GM21515 (cell line): Measurements from ENCODE around the gene DDX47.
A peak's percentile ranks its signal among the peaks of the same experiment; 100 is the strongest.
"Not testable (repeated sequence)": the region's sequence is repeated elsewhere in the genome, so short reads cannot be mapped to it uniquely, and the experiment has no call there.

Source experiments
- ATAC-seq: cut with Tn5 transposase; IDR thresholded peaks from one replicate; pipeline ENCODE4 v1.9.1; 2021; ENCODE audit not compliant: unreplicated experiment

DDX47 gene

GRCh38 chr12:12796928-12797793, 16.0 kb upstream of the DDX47 start:
- ATAC-seq, result no peak

GRCh38 chr12:12797794-12798152, 15.4 kb upstream of the DDX47 start:
- ATAC-seq, result no peak

GRCh38 chr12:12798480-12798879, 14.7 kb upstream of the DDX47 start:
- ATAC-seq, result no peak

GRCh38 chr12:12799163-12799920, 13.8 kb upstream of the DDX47 start:
- no peak for ATAC-seq

- no peak for ATAC-seq
Measured at GRCh38 chr12:12800406-12801180, 12.6 kb upstream of the DDX47 start.

GRCh38 chr12:12801656-12802055, 11.5 kb upstream of the DDX47 start:
- not testable (repeated sequence) for ATAC-seq

- ATAC-seq, result peak; percentile 80
Measured at GRCh38 chr12:12803186-12803585, 10.0 kb upstream of the DDX47 start.

- no peak for ATAC-seq
Measured at GRCh38 chr12:12804011-12804410, 9.1 kb upstream of the DDX47 start.

GRCh38 chr12:12804432-12804886, 8.7 kb upstream of the DDX47 start:
- no peak for ATAC-seq

- ATAC-seq, result no peak
Measured at GRCh38 chr12:12806784-12807516, 6.2 kb upstream of the DDX47 start.

- ATAC-seq, result not testable (repeated sequence)
Measured at GRCh38 chr12:12807517-12807903, 5.6 kb upstream of the DDX47 start.

GRCh38 chr12:12807970-12808702, 5.0 kb upstream of the DDX47 start:
- ATAC-seq, result peak; percentile 55

GRCh38 chr12:12810553-12811021, 2.6 kb upstream of the DDX47 start:
- ATAC-seq, result no peak

- ATAC-seq, result no peak
Measured at GRCh38 chr12:12811343-12811742, 1.8 kb upstream of the DDX47 start.

- ATAC-seq, result no peak
Measured at GRCh38 chr12:12812174-12812573, 972 bp upstream of the DDX47 start.

GRCh38 chr12:12812618-12813119, 477 bp upstream of the DDX47 start:
- no peak for ATAC-seq

GRCh38 chr12:12817616-12818015, 4.5 kb downstream of the DDX47 start:
- ATAC-seq, result no peak

GRCh38 chr12:12818701-12819100, 5.6 kb downstream of the DDX47 start:
- no peak for ATAC-seq

- ATAC-seq, result no peak
Measured at GRCh38 chr12:12819221-12819620, 6.1 kb downstream of the DDX47 start.
